A549 (cell line): ENCODE measurements around the gene OBSCN.

ENCODE experiments used
- EP300 ChIP-seq, 2 experiments: fragments of >200 bp; sonication (Bioruptor Twin); formaldehyde crosslinking; IDR thresholded peaks; 2 replicates in 1 of 2; 3 replicates in 1 of 2; pipeline ENCODE4 v1.6.1; 2016 to 2017
- RAD21 ChIP-seq, 2 experiments: fragments of >200 bp in 1 of 2; sonication (Bioruptor Twin) in 1 of 2; formaldehyde crosslinking in 1 of 2; IDR thresholded peaks in 1 of 2; conservative IDR thresholded peaks in 1 of 2; 2 replicates in 1 of 2; 3 replicates in 1 of 2; pipeline ENCODE4 v1.6.1; 2012 to 2018; ENCODE audit warnings: inconsistent platforms in 1 of 2
- RFX5 ChIP-seq: fragments of 450-650 bp; IDR thresholded peaks from 2 replicates; pipeline ENCODE4 v1.7.1; 2014; ENCODE audit warnings: antibody characterized with exemption, mild to moderate bottlenecking, moderate library complexity
- TF ChIP-seq, protein P1 (sequence below): fragments of 200-600 bp; sonication (generic); IDR thresholded peaks from 2 replicates; pipeline ENCODE4 v1.6.1; 2016; ENCODE audit warnings: antibody characterized with exemption, mild to moderate bottlenecking, moderate library complexity
- TF ChIP-seq, protein P2 (sequence below): fragments of >200 bp; sonication (Bioruptor Twin); formaldehyde crosslinking; IDR thresholded peaks from 3 replicates; pipeline ENCODE4 v1.6.1; 2016

DNA sequence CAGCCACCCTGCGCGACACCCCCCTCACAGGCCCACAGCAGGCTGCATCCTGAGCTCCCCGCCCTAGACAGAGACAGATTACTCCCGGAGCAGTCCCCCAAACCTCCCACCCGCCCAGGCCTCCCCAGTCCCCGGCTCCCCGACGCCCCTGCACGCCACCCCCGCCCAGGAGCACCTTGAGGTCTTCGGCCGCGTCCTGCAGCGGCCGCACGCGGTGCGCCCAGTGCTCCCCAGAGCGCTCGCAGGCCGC is 198.1 kb downstream of the OBSCN start:
- TF ChIP-seq RFX5 (no peak), RAD21 (conservative IDR thresholded peaks at IDR 0.05 in 1 of 2, IDR thresholded peaks at IDR 0.05 in 1 of 2) (no peak), EP300 (IDR thresholded peaks at IDR 0.05) (no peak)
- TF ChIP-seq, protein P1, sequence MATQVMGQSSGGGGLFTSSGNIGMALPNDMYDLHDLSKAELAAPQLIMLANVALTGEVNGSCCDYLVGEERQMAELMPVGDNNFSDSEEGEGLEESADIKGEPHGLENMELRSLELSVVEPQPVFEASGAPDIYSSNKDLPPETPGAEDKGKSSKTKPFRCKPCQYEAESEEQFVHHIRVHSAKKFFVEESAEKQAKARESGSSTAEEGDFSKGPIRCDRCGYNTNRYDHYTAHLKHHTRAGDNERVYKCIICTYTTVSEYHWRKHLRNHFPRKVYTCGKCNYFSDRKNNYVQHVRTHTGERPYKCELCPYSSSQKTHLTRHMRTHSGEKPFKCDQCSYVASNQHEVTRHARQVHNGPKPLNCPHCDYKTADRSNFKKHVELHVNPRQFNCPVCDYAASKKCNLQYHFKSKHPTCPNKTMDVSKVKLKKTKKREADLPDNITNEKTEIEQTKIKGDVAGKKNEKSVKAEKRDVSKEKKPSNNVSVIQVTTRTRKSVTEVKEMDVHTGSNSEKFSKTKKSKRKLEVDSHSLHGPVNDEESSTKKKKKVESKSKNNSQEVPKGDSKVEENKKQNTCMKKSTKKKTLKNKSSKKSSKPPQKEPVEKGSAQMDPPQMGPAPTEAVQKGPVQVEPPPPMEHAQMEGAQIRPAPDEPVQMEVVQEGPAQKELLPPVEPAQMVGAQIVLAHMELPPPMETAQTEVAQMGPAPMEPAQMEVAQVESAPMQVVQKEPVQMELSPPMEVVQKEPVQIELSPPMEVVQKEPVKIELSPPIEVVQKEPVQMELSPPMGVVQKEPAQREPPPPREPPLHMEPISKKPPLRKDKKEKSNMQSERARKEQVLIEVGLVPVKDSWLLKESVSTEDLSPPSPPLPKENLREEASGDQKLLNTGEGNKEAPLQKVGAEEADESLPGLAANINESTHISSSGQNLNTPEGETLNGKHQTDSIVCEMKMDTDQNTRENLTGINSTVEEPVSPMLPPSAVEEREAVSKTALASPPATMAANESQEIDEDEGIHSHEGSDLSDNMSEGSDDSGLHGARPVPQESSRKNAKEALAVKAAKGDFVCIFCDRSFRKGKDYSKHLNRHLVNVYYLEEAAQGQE, result no peak
- TF ChIP-seq, protein P2, sequence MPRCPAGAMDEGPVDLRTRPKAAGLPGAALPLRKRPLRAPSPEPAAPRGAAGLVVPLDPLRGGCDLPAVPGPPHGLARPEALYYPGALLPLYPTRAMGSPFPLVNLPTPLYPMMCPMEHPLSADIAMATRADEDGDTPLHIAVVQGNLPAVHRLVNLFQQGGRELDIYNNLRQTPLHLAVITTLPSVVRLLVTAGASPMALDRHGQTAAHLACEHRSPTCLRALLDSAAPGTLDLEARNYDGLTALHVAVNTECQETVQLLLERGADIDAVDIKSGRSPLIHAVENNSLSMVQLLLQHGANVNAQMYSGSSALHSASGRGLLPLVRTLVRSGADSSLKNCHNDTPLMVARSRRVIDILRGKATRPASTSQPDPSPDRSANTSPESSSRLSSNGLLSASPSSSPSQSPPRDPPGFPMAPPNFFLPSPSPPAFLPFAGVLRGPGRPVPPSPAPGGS, result no peak
